SK-N-SH (cell line): ENCODE results near the gene POLR1H. TPM values are rescaled to one million over a fixed set of nuclear protein-coding genes. Genes with fewer than 3 reads are reported as not detected.

Experiments
- CTCF ChIA-PET: fragments of 300-600, 350-600 bp; formaldehyde crosslinking; extraction: SDS; loops from one replicate; lab custom pipeline; 2021; lab: Yijun Ruan, JAX
- POLR2A ChIA-PET: fragments of 350-600 bp; sonication (Branson Sonifier 250); formaldehyde crosslinking; extraction: SDS; loops from one replicate; lab custom pipeline; 2020; ENCODE audit warnings: antibody characterized with exemption, inconsistent platforms; lab: Yijun Ruan, JAX
- DNase-seq: peaks from one replicate; pipeline ENCODE4 v3.0.0; 2012
- H2AFZ ChIP-seq: fragments of 200-600 bp; sonication (generic); 2 replicates; pipeline ENCODE4 v1.8.1; 2016; ENCODE audit warnings: antibody characterized with exemption, mild to moderate bottlenecking, low read depth
- H3F3A ChIP-seq: fragments of 200-600 bp; sonication (generic); replicated peaks from 2 replicates; pipeline ENCODE3; 2016; ENCODE audit warnings: antibody characterized with exemption, mild to moderate bottlenecking; ENCODE audit not compliant: insufficient read depth
- H3K27ac ChIP-seq, 2 experiments: fragments of 200-500 bp in 1 of 2; fragments of 200-600 bp in 1 of 2; sonication (Bioruptor generic) in 1 of 2; sonication (generic), shearing (Covaris generic) in 1 of 2; 2 replicates each; pipeline versions ENCODE4 v1.5.1 to v1.6.1; 2014 to 2016; ENCODE audit warnings: low read depth in 2 of 2, inconsistent platforms in 1 of 2, low read length in 1 of 2, mild to moderate bottlenecking in 1 of 2, mixed read lengths in 1 of 2
- H3K27me3 ChIP-seq: fragments of 200-600 bp; sonication (generic), shearing (Covaris generic); 2 replicates; pipeline ENCODE4 v1.6.1; 2016; ENCODE audit warnings: mixed run types; ENCODE audit not compliant: insufficient read depth
- H3K36me3 ChIP-seq, 2 experiments: fragments of 200-500 bp in 1 of 2; fragments of 200-600 bp in 1 of 2; sonication (Bioruptor generic) in 1 of 2; sonication (generic) in 1 of 2; replicated peaks in 1 of 2; 2 replicates each; pipeline versions ENCODE3 to v1.5.1; 2014 to 2016; ENCODE audit warnings: low read length in 1 of 2, mild to moderate bottlenecking in 1 of 2; ENCODE audit not compliant: insufficient read depth in 2 of 2, control insufficient read depth in 1 of 2
- H3K4me1 ChIP-seq, 2 experiments: fragments of 200-500 bp in 1 of 2; fragments of 200-600 bp in 1 of 2; sonication (Bioruptor generic) in 1 of 2; sonication (generic), shearing (Covaris generic) in 1 of 2; 2 replicates each; pipeline versions ENCODE4 v1.5.1 to v1.6.1; 2014 to 2016; ENCODE audit warnings: low read depth in 1 of 2, low read length in 1 of 2, mixed run types in 1 of 2; ENCODE audit not compliant: insufficient read depth in 2 of 2, control insufficient read depth in 1 of 2
- H3K4me2 ChIP-seq: fragments of 200-600 bp; sonication (generic), shearing (Covaris generic); 2 replicates; pipeline ENCODE4 v1.6.1; 2017; ENCODE audit warnings: mixed run types
- H3K4me3 ChIP-seq, 2 experiments: fragments of 200-500 bp in 1 of 2; fragments of 200-600 bp in 1 of 2; sonication (Bioruptor generic) in 1 of 2; sonication (generic), shearing (Covaris generic) in 1 of 2; 2 replicates each; pipeline versions ENCODE4 v1.5.1 to v1.8.1; 2014 to 2016; ENCODE audit warnings: low read depth in 2 of 2, inconsistent platforms in 1 of 2, low read length in 1 of 2, mild to moderate bottlenecking in 1 of 2, mixed read lengths in 1 of 2, moderate library complexity in 1 of 2
- H3K79me2 ChIP-seq: fragments of 200-600 bp; sonication (generic); 2 replicates; pipeline ENCODE4 v1.8.1; 2017; ENCODE audit warnings: mild to moderate bottlenecking; ENCODE audit not compliant: insufficient read depth
- H3K9ac ChIP-seq: fragments of 200-600 bp; sonication (generic); 2 replicates; pipeline ENCODE4 v1.6.1; 2017; ENCODE audit warnings: mixed run types
- H3K9me2 ChIP-seq: fragments of 200-600 bp; sonication (generic); 2 replicates; pipeline ENCODE4 v1.6.1; 2017; ENCODE audit warnings: mixed run types
- H3K9me3 ChIP-seq: fragments of 200-600 bp; sonication (generic); 2 replicates; pipeline ENCODE4 v1.6.1; 2017; ENCODE audit warnings: mixed run types, mild to moderate bottlenecking, moderate library complexity
- H4K20me1 ChIP-seq: fragments of 200-600 bp; sonication (generic); 2 replicates; pipeline ENCODE4 v1.6.1; 2017; ENCODE audit warnings: mild to moderate bottlenecking, mixed run types; ENCODE audit not compliant: insufficient read depth
- CHD2 ChIP-seq: fragments of 150-350 bp; IDR thresholded peaks from 2 replicates; pipeline ENCODE4 v1.6.1; 2018; ENCODE audit warnings: low read length; ENCODE audit not compliant: partially characterized antibody
- CTCF ChIP-seq: fragments of 200-600 bp; sonication (generic); IDR thresholded peaks from 2 replicates; pipeline ENCODE4 v1.6.1; 2017; ENCODE audit warnings: antibody characterized with exemption, mild to moderate bottlenecking, moderate library complexity
- JUND ChIP-seq: IDR thresholded peaks from 2 replicates; pipeline ENCODE4 v1.4.0; 2012
- RAD21 ChIP-seq: IDR thresholded peaks from 2 replicates; pipeline ENCODE4 v1.6.1; 2012; ENCODE audit warnings: mild to moderate bottlenecking, low read length
- REST ChIP-seq: IDR thresholded peaks from 2 replicates; pipeline ENCODE4 v1.6.1; 2012; ENCODE audit warnings: mild to moderate bottlenecking, low read depth, low read length, moderate library complexity
- SMC3 ChIP-seq: IDR thresholded peaks from 2 replicates; pipeline ENCODE4 v1.6.1; 2012; ENCODE audit warnings: low read depth, low read length, improper control_type of control experiment
- TEAD4 ChIP-seq: IDR thresholded peaks from 2 replicates; pipeline ENCODE4 v1.4.0; 2012; ENCODE audit warnings: mild to moderate bottlenecking, borderline replicate concordance; ENCODE audit not compliant: insufficient read depth
- USF1 ChIP-seq: IDR thresholded peaks from 2 replicates; pipeline ENCODE4 v1.4.0; 2012; ENCODE audit warnings: low read depth, borderline replicate concordance
- WGBS: methylation state at CpG from one replicate; pipeline ENCODE4 v1.1.6; 2017; ENCODE audit warnings: low lambda C conversion rate; 5-methylcytosine and 5-hydroxymethylcytosine counted together
- polyA plus RNA-seq, 3 experiments: library from polyadenylated mRNA; depleted of rRNA; stranded (reverse); fragments of >200 nt; gene quantifications; 2 replicates each; pipeline ENCODE4 v1.2.3, GENCODE V29; 2012

Gene POLR1H
- polyA plus RNA-seq, 1 of the 3 experiments (the other 2 are of a cell fraction): 40.6 TPM

- no peaks in the 10 kb centered on the region for H4K20me1 ChIP-seq
- H3K9me3 ChIP-seq: no peaks in the 10 kb centered on the region
- POLR2A ChIA-PET: interaction anchor here (1.3 kb wide), 1 partner anchor 37 kb away, joined by 6 read pairs; the partner anchor contains the start of gene PPP1R11
- no peaks in the 10 kb centered on the region for H3K36me3 ChIP-seq
- peak; percentile 84 for DNase-seq
- peak overlapping the region; percentile 85 for H3K4me2 ChIP-seq
- peaks cover 5 to 11% of the 10 kb centered on the region in 2 experiments; a peak in 2 of 4 replicates for H3K4me1 ChIP-seq
- peak overlapping the region; percentile 37 to 64 for H3K4me3 ChIP-seq
- WGBS: 8% methylated on average over 35 of the region's 36 CpGs
- H3K9ac ChIP-seq: no peak overlapping the region
- peaks cover 6% of the 10 kb centered on the region for H3F3A ChIP-seq
- H3K27ac ChIP-seq: no peak overlapping the region
- CTCF ChIA-PET: interaction anchor here (0.6 to 8.9 kb wide), 39 partner anchors 9 to 1079 kb away, joined by 3 to 207 read pairs (median 4); partner anchors contain the start of genes TRIM26, TRIM31 and TRIM40
- no peaks in the 10 kb centered on the region for H3K79me2 ChIP-seq
- TF ChIP-seq CTCF (peak; percentile 88), SMC3 (peak; percentile 72), RAD21 (peak; percentile 80), REST (no peak), JUND (no peak), TEAD4 (no peak), CHD2 (no peak)
- no peaks in the 10 kb centered on the region for H3K9me2 ChIP-seq
- peak overlapping the region; percentile 74 for H2AFZ ChIP-seq
- peaks cover 64% of the 10 kb centered on the region for H3K27me3 ChIP-seq
These were observed 42.2 kb downstream of the POLR1H start for GRCh38 chr6:30102970-30103871.

GRCh38 chr6:30103872-30104179, 42.8 kb downstream of the POLR1H start:
- no peaks in the 10 kb centered on the region for H3K79me2 ChIP-seq
- H3K9me2 ChIP-seq: no peaks in the 10 kb centered on the region
- no peaks in the 10 kb centered on the region for H3K9me3 ChIP-seq
- POLR2A ChIA-PET: interaction anchor here (1.3 kb wide), 1 partner anchor 37 kb away, joined by 6 read pairs; the partner anchor contains the start of gene PPP1R11
- CTCF ChIA-PET: interaction anchor here (0.6 to 8.9 kb wide), 29 partner anchors 8 to 1080 kb away, joined by 3 to 207 read pairs (median 5); partner anchors contain the start of genes TRIM31 and TRIM40
- peaks cover 5 to 11% of the 10 kb centered on the region in 2 experiments; a peak in 2 of 4 replicates for H3K4me1 ChIP-seq
- H3K27me3 ChIP-seq: peaks cover 64% of the 10 kb centered on the region
- H3K36me3 ChIP-seq: no peaks in the 10 kb centered on the region
- no peak overlapping the region for H3K27ac ChIP-seq
- H4K20me1 ChIP-seq: no peaks in the 10 kb centered on the region
- peak overlapping the region; percentile 85 for H3K4me2 ChIP-seq
- 0 out of 2 replicates have a peak overlapping the region, but pooled peaks have one; percentile 74 for H2AFZ ChIP-seq
- WGBS: 32% methylated on average over 3 of the region's 3 CpGs
- H3K4me3 ChIP-seq: peak overlapping the region; percentile 37 to 64; a peak in 3 of 4 replicates
- no peak overlapping the region for H3K9ac ChIP-seq
- DNase-seq: no peak
- TF ChIP-seq USF1: no peak
- TF ChIP-seq, all 33 proteins: peak for 0
- peaks cover 6% of the 10 kb centered on the region for H3F3A ChIP-seq
